ENCODE results near the gene PFN3. TPM values are rescaled to one million over a fixed set of nuclear protein-coding genes. Genes with fewer than 3 reads are reported as not detected.

The PFN3 gene
- total RNA-seq, 1 donor from 2014 or later = not detected

- no peak overlapping the region for H3K27ac ChIP-seq
- intact Hi-C loops (cut with DNase I) = no loop called here
Observed at GRCh38 chr5:177387405-177387804, 13.1 kb downstream of the PFN3 start.

GRCh38 chr5:177386542-177386941 is 13.9 kb downstream of the PFN3 start:
- H3K4me3 ChIP-seq = no peak overlapping the region
- no peaks in the 10 kb centered on the region for H3K36me3 ChIP-seq
- H3K4me1 ChIP-seq = peaks cover 46% of the 10 kb centered on the region
- no peak overlapping the region for H3K27ac ChIP-seq
- intact Hi-C loops (cut with DNase I) = no loop called here
- no peaks in the 10 kb centered on the region for H3K9me3 ChIP-seq
- TF ChIP-seq, protein P1, sequence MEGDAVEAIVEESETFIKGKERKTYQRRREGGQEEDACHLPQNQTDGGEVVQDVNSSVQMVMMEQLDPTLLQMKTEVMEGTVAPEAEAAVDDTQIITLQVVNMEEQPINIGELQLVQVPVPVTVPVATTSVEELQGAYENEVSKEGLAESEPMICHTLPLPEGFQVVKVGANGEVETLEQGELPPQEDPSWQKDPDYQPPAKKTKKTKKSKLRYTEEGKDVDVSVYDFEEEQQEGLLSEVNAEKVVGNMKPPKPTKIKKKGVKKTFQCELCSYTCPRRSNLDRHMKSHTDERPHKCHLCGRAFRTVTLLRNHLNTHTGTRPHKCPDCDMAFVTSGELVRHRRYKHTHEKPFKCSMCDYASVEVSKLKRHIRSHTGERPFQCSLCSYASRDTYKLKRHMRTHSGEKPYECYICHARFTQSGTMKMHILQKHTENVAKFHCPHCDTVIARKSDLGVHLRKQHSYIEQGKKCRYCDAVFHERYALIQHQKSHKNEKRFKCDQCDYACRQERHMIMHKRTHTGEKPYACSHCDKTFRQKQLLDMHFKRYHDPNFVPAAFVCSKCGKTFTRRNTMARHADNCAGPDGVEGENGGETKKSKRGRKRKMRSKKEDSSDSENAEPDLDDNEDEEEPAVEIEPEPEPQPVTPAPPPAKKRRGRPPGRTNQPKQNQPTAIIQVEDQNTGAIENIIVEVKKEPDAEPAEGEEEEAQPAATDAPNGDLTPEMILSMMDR (IDR thresholded peaks at IDR 0.05) = no peak
- no peak for TF ChIP-seq POLR2AphosphoS5 (IDR thresholded peaks at IDR 0.05; ENCODE audit: insufficient read depth in 1 of 2, low read depth in 1 of 2)
- no peak for TF ChIP-seq POLR2A (IDR thresholded peaks at IDR 0.05)
- DNase-seq (ENCODE audit: extremely low spot score in 2 of 2) = no peak
- no peaks in the 10 kb centered on the region for H3K27me3 ChIP-seq

More at GRCh38 chr5:177387405-177387804, 13.1 kb downstream of the PFN3 start:
- DNase-seq (ENCODE audit: extremely low spot score in 2 of 2) = no peak
- H3K27me3 ChIP-seq = no peaks in the 10 kb centered on the region
- no peak overlapping the region for H3K4me3 ChIP-seq
- H3K36me3 ChIP-seq = no peaks in the 10 kb centered on the region
- H3K9me3 ChIP-seq = no peaks in the 10 kb centered on the region
- peaks cover 46% of the 10 kb centered on the region for H3K4me1 ChIP-seq
- TF ChIP-seq POLR2AphosphoS5 (IDR thresholded peaks at IDR 0.05; ENCODE audit: insufficient read depth in 1 of 2, low read depth in 1 of 2) (no peak), POLR2A (IDR thresholded peaks at IDR 0.05) (no peak)
- TF ChIP-seq, protein P1 (IDR thresholded peaks at IDR 0.05) = no peak

DNA sequence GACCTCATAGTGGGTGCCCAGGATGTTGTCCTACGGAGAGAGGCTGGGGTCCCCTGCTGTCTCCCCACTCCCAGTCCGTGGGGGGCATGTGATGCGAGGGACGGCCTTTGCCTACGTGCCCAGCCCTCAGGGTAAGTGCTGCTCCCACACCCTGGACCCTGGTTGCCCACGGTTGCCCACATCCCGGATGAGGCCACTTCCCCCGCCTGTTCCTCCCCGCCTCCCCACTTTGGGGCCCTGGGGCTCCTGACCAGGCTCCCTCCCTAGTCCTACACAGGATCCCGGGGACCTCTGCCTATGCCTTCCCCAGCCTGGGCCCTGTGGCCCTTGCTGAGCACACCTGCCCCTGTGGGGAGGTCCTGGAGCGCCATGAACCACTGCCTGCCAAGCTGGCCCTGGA is 14.7 kb downstream of the PFN3 start:
- intact Hi-C loops (cut with DNase I) = no loop called here
- H3K27me3 ChIP-seq = no peaks in the 10 kb centered on the region
- no peaks in the 10 kb centered on the region for H3K36me3 ChIP-seq
- no peaks in the 10 kb centered on the region for H3K9me3 ChIP-seq
- no peak for TF ChIP-seq POLR2A (IDR thresholded peaks at IDR 0.05)
- H3K4me1 ChIP-seq = peaks cover 46% of the 10 kb centered on the region
- no peak overlapping the region for H3K27ac ChIP-seq
- H3K4me3 ChIP-seq = no peak overlapping the region
- DNase-seq (ENCODE audit: extremely low spot score in 2 of 2) = no peak

GRCh38 chr5:177384134-177384533 is 16.3 kb downstream of the PFN3 start, which contains the start of gene SLC34A1:
Gene SLC34A1 (plus strand): TSS chr5:177384434. CDS start chr5:177385742, 1,308 bp downstream.
- no peaks in the 10 kb centered on the region for H3K9me3 ChIP-seq
- DNase-seq (ENCODE audit: extremely low spot score in 2 of 2) = no peak
- intact Hi-C loops (cut with DNase I) = no loop called here
- no peak within 1 kb of the TSS for H3K27ac ChIP-seq
- H3K4me1 ChIP-seq = peaks cover 33% of the 10 kb centered on the region
- H3K4me3 ChIP-seq = no peak within 1 kb of the TSS
- H3K36me3 ChIP-seq = no peaks in the 10 kb centered on the region
- H3K27me3 ChIP-seq = no peaks in the 10 kb centered on the region
- TF ChIP-seq POLR2AphosphoS5 (IDR thresholded peaks at IDR 0.05; ENCODE audit: insufficient read depth in 1 of 2, low read depth in 1 of 2) (no peak), POLR2A (IDR thresholded peaks at IDR 0.05) (no peak)
- TF ChIP-seq, protein P1 (IDR thresholded peaks at IDR 0.05) = no peak

GRCh38 chr5:177383181-177383580 is 17.3 kb downstream of the PFN3 start:
- peaks cover 23% of the 10 kb centered on the region for H3K4me1 ChIP-seq
- TF ChIP-seq POLR2AphosphoS5 (IDR thresholded peaks at IDR 0.05; ENCODE audit: insufficient read depth in 1 of 2, low read depth in 1 of 2) (no peak), POLR2A (IDR thresholded peaks at IDR 0.05) (no peak)
- H3K36me3 ChIP-seq = no peaks in the 10 kb centered on the region
- intact Hi-C loops (cut with DNase I) = no loop called here
- no peaks in the 10 kb centered on the region for H3K27me3 ChIP-seq
- no peak overlapping the region for H3K27ac ChIP-seq
- H3K9me3 ChIP-seq = no peaks in the 10 kb centered on the region
- no peak for DNase-seq (ENCODE audit: extremely low spot score in 2 of 2)
- no peak overlapping the region for H3K4me3 ChIP-seq

DNA sequence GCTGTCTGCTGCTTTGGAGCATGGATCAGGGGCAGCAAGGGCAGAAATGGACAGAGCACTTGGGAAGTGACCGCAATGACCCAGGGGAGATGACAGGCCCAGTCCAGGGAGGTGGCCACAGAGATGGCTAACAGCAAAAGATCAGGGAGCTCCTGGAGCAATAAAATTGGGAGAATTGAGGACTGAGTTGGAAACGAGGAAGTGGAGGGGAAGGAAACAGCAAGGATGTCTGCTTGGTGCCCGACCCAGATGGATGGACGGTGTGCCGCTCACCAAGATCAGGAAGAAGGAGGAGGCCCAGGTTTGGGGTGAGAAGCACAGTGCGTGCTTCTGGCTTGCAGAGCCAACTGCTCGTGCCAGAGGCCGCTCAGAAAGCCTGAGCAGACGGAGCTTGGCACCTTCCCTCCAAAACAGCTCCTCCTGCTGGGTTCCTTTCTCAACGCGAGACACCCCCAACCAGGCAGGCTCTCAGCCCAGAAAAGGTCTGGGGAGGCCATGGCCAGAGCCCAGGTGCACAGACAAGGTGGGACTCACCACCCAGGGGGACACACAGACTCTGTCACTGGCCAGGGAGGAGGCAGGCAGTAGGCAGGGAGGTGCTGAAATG is 17.9 kb downstream of the PFN3 start:
- H3K4me1 ChIP-seq = peaks cover 18% of the 10 kb centered on the region
- intact Hi-C loops (cut with DNase I) = no loop called here
- TF ChIP-seq, protein P1 (IDR thresholded peaks at IDR 0.05) = no peak
- TF ChIP-seq POLR2A (IDR thresholded peaks at IDR 0.05) = no peak
- no peak for TF ChIP-seq POLR2AphosphoS5 (IDR thresholded peaks at IDR 0.05; ENCODE audit: insufficient read depth in 1 of 2, low read depth in 1 of 2)

More for the DNA sequence above, 17.9 kb downstream of the PFN3 start:
- no peak for DNase-seq (ENCODE audit: extremely low spot score in 2 of 2)
- H3K36me3 ChIP-seq = no peaks in the 10 kb centered on the region
- H3K4me3 ChIP-seq = no peak overlapping the region
- no peak overlapping the region for H3K27ac ChIP-seq
- no peaks in the 10 kb centered on the region for H3K9me3 ChIP-seq
- H3K27me3 ChIP-seq = no peaks in the 10 kb centered on the region

All from vagina (tissue), 2 donors.